ENCODE results near the gene FPR2.
"Not testable (repeated sequence)": the region's sequence is repeated elsewhere in the genome, so short reads cannot be mapped to it uniquely, and the experiment has no call there.

FPR2 gene

DNA sequence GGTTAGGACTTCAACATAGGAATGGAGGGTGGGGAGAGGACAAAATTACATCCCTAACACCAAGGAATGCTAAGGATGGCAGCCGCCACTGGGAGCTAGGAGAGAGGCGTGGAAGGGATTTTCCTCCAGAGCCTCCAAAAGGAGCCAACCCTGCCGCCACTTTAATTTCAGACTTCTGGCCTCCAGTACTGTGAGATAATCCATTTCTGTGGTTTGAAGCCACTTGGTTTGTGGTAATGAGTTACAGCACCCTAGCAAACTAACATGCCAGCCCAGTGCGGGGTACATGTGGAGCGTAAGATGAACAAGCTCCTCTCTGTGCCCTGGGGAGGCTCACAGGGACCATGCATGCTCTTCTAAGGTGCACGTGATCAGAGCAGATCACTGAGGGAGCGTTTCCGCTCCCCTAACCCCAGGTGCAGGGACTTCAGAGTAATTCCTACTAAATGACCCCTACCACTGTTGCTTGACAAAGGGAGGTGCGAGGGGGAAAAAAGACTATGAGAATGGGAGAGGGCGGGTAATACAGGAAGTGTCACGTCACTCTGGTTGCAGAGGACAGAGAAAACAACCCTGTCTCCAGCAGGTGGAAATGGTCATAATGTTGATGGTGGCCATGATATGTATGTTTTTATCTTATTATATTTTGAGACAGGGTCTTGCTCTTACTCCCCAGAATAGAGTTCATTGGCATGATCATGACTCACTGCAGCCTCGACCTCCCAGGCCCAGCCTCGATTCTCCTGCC is 21.3 kb upstream of the FPR2 start:
- no peak for DNase-seq (ENCODE audit: low spot score)

DNA sequence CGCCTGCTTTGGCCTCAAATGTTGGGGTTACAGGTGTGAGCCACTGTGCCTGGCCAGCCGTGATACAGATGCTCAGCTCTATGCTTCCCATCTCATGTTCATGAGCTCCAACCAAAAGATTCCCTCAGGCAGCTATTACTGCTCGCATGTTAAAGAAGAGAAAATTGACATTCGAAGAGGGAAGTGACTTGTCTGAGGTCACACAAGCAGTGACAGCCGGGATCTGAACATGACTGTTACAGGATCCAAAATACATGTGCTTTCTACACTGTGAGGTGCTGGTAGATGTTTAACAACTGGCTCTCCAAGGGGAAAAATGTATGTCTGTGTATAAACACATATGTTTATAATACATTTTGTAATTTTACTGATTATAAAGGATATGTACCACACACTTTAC is 20.6 kb upstream of the FPR2 start:
- DNase-seq (ENCODE audit: low spot score), result no peak

DNA sequence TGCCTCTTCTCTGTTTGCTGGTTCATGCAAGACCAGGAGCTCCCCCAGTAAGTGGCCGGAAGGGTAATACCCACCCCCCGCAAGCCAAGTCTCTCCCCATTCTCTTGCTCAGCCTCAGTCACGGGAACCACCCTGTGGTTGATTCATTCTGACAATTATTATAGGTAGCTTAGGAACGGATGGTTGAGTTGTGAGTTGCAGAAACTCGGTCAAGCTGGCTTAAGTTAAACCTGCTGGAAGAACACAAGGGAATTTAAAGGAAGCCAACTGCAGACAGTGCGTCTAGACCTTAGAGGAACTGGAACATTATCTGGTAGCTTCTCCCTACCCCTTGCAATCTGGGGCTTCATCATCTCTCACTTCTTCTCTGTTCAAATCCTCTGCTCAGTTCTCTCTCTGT is 18.2 kb upstream of the FPR2 start:
- DNase-seq (ENCODE audit: low spot score), result no peak

DNA sequence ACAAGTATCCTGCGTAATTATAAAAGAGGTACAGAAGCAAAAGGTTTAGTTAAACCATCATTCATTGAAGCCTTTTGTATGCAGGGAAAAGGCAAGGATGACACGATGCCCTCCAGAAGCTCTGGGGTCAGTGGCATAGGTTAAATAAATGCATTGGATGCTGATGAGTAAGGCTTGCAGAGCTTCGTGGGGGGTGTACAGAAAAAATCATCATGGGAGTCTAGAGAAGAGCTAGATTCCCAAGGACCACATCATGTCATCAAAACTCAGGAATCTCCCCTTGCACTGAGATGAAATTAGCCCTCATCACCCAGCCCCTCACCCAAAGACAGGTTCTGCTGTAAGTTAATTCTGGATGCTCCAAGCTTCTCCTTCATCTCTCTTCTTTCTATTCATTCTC is 17.6 kb upstream of the FPR2 start:
- no peak for DNase-seq (ENCODE audit: low spot score)

DNA sequence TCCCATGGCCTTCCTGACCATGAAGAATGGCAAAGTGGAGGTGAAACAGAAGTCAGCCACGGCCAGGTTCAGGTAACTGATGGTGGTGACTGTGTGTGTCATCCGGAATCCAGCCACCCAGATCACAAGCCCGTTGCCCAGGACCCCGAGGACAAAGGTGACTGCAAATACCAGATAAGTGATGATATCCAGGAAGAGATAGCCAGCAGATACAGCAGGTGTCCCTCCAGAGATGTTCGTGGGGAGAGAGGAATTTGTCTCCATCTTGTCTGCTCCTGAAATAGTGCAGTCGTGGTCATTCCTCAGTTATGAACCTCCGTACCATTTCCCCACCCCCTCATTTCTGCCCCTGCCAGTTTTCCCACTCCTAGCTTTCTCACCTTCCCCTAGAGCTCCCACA is 14.2 kb upstream of the FPR2 start:
- DNase-seq (ENCODE audit: low spot score), result no peak

DNA sequence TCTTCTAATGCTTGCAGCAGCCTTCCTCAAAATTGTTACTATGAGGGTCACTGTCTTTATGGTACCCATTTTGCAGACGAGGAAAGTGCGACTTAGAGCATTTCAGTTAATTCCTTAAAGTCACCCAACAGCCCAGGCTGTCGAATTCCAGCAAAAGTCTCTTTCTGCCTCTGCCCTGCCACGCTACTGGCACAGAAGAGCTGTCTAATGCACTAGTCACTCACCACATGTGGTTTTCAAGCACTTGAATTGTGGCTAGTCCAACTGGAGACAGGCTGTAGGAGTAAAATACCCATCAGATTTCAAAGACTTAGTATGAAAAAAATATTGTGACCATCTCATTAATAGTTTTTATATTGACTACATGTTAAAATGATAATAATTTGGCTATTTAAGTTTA is 11.0 kb upstream of the FPR2 start:
- no peak for DNase-seq (ENCODE audit: low spot score)

DNA sequence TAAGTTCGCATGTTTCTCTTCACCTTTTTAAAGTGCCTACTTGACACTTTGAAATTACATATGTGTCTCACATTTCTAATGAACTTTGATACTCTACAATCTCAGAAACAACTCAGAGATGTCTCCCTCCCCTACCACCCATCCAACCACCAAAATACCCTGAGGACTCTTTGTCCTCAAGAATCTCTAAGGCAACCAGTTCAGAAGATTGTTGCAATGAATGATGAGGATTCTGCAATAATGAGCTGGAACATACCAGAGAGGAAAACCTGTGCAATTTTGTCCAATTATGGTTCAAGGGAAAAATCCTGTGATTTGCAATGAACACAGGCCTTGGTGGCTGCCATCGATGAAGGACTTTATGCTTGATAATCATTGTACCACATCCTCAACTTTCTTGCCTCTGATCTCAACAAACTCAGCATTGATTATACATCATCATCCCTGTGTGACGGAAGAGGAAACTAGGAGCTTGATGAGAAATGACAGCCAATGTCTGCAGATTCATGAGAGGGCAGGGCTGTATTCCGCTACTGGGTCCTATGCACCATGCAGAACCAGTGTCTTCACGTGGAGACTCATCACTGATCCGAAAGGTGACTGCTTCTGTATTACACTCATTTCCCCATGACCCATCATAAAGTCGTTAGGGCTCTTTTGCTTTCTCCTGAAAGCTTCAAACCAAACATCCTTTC is 10.4 kb upstream of the FPR2 start:
- DNase-seq (ENCODE audit: low spot score), result no peak

DNA sequence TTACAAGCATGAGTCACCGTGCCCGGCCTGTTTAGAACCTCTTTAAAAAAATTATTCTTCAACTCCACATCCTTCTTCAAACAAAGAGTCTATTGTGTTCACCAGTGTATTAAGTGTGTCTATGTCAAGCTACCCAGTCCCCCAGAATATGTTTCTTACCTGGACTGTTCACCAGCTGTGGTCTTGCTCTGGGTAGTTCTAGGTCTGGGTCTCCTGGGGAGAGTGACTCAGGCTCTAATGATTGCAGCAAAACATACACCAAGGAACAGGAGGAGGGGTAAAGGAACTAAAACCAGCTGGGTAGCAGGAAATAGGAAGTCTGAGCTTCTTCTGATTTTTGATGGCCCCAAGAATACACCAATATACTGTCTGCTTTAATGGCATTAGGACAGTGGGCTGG is 9.3 kb upstream of the FPR2 start, which contains the start of gene FPR1:
Gene FPR1, minus strand, starts transcription at position 224 of the 400 bp plus-strand sequence. CDS start 4,884 bp downstream, outside the sequence.
- no peak for DNase-seq (ENCODE audit: low spot score)

DNA sequence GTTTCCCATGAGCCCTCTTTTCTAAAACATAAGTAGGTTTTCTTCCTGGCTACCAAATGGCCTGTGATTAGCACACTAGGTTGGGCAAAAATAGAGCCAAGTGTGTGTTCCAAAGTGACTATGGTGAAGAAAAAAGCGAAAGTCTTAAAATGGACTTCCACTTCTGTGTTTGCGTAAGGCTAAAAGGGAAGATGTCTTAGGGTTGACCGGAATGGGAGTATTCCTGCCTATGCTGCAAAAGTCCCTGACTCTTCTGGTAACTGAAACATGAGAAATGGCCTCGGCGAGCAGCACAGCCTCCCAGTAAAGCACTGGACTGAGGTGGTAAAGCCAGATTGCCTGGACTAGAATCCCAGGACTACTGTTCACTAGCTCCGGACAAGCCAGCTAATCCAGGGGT is 6.9 kb upstream of the FPR2 start:
- no peak for DNase-seq (ENCODE audit: low spot score)

DNA sequence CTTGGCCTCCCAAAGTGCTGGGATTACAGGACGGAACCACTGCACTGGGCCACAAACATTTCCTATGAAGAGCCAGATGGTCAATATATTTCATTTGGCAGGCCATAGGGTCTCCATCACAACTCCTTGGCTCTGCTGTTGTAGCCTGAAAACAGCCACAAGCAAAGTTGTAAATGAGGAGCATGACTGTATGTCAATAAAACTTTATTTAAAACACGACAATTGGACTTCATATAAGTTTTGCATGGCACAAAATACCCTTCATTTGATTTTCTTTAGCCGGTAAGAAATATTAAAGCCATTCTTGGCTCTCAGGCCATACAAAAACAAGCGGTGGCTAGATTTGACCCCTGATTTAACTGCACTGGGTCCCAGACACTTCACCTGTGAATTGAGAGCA is 6.2 kb upstream of the FPR2 start:
- DNase-seq (ENCODE audit: low spot score), result no peak

DNA sequence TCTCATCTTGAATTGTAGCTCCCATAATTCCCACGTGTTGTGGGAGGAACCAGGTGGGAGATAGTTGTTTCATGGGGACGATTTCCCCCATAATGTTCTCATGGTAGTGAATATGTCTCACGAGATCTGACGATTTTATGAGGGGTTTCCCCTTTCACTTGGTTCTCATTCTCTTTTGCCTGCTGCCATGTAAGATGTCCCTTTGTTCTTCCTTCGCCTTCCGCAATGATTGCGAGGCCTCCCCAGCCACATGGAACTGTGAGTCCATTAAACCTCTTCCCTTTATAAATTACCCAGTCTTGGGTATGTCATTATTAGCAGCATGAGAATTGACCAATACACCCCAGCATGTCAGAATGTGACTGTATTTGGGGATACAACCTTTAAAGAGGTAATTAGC is 5.4 kb upstream of the FPR2 start:
- no peak for DNase-seq (ENCODE audit: low spot score)

DNA sequence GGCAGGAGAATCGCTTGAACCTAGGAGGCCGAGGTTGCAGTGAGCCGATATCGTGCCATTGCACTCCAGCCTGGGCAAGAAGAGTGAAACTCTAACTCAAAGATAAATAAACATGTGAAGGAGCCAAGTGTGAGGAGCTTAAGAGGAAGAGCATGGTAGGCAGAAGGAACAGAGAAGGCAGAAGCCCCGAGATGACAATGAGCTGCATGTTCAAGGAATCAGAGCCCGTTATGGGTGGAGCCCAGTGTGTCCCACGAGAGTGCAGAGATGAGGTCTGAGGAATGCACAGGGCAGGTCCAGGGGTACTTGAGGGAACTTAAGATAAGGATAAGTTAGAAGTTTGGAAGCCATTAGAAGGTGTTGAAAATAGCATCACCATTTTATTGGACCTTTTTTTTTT is 716 bp downstream of the FPR2 start:
- no peak for DNase-seq (ENCODE audit: low spot score)

DNA sequence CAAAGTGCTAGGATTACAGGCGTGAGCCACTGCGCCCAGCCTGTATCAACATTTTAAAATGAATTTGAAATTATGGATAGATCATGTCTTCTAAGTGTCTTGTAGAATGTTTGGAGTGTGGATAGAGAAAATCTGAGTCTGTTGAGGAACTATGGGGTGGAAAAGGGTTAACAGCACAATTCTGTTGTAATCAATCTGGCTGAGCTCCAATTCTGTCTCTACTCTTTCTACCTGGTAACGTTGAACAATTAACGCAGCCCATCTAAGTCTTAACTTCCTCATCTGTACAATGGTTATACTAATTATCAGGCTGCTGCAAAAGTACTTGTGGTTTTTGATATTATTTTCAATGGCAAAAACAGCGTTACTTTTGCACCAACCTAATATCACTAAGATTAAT is 4.1 kb downstream of the FPR2 start:
- no peak for DNase-seq (ENCODE audit: low spot score)

DNA sequence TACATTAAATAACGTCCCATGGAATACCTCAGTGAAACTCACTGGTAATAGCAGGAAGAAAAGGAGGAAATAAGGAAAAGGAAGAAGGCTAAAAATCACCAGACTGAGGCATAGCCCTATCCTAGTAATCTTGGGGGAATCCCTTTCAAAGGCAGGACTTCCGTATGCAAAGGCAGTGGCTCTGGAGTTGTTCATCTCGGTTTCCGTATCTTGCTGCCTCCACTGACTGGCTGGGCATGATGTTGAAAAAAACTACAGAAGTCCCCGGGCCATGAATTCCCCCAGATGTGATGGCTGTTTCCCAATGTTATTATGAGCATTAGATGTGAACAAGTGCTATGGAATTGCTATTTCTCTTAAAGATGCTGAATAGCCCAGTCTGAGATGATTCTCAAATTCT is 5.5 kb downstream of the FPR2 start:
- no peak for DNase-seq (ENCODE audit: low spot score)

DNA sequence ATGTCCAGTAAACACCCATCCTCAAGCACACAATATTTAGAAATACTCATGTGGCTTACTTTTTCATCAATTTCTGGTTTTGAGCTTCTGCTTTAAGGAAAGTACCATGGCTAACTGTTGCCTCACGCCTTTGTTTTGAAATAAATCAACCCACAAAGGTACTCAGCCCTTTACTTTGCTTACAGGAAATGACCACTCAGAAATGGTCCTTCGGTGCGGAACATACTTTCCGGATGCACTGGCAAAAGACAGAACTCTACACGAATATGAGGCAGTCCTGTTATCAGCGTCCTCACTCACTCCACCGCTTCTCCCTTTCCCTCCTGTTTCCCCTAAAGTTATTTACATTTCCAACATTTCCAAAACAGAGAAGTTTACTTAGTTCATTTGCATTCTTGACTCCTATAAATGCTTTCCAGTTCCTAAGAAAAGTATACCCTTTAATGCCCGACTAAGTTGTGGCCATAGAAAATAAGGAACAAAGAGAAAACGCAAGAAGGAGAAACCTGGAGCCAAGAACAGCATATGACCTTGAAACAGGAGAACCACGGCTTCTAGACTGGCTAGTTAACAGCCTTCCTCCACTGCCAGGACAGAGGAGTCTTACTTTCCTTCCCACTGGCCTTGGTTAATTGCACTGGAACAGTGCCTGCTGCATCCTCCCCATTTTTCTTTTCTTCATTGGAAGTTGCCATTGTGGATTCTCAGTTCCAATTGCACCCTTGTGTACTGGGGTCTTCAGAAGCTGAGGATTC is 10.6 kb downstream of the FPR2 start:
- no peak for DNase-seq (ENCODE audit: low spot score)

DNA sequence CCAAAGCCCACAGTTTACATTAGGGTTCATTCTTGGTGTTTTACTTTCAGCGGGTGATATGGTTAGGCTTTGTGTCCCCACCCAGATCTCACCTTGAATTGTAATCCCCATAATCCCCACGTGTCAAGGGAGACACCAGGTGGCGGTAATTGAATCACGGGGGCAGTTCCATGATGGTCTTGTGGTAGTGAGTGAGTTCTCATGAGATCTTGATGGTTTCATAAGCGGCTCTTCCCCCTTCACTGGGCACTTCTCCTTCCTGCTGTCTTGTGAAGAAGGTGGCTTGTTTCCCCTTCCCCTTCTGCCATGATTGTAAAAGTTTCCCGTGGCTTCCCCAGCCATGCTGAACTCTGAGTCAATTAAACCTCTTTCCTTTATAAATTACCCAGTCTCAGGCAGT is 12.0 kb downstream of the FPR2 start:
- no peak for DNase-seq (ENCODE audit: low spot score)

DNA sequence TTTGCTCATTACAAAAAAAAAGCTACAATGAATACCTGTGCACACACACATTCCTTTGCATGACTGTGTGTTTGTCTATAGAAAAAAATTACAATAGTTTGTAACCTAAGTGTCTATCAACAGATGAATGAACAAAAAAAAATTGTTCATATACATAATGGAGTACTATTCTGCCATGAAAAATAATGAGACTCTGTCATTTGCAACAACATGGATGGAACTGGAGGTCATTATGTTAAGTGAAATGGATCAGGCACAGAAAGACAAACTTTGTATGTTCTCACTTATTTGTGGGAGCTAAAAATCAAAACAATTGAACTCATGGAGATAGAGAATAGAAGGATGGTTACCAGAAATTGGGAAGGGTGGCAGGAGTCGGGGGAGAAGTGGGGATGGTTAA is 15.6 kb downstream of the FPR2 start:
- not testable (repeated sequence) for DNase-seq (ENCODE audit: low spot score)

DNA sequence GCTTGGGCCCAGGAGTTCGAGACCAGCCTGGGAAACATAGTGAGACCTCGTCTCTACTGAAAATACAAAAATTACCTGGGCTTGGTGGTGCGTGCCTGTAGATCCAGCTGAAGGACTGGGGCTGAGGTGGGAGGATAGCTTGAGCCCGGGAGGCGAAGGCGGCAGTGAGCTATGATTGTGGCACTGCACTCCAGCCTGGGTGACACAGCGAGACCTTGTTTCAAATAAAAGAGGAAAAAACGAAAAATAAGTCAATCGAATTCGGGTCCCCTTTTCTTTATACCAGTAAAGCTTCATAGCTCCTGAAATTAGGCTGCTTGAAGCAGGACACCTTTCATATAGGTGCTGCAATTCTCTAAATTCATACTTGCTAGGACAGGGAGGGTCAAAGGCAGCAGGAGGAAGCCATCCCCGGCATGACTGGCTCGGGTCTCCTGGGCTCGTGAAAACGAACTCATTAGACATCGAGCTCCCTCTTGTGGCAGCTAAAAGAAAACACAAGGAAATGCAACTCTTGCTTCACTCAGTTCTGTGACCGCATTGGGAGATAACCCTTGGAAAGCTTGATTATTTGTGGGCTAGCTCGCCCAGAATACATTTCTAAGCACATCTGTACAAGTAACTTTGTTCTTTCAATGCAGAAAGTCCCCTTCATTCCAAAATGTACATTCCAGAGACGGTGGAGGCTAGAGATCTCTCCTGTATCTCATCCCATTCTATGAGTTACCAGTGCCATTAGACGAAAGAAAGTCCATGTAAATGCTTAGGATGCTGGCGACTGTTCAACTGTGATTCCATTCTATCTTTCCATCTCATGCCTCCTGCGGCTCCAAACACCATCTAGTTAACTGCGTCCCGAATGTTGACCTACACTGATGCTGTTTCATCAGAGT is 16.8 kb downstream of the FPR2 start:
- DNase-seq (ENCODE audit: low spot score), result peak; percentile 40

DNA sequence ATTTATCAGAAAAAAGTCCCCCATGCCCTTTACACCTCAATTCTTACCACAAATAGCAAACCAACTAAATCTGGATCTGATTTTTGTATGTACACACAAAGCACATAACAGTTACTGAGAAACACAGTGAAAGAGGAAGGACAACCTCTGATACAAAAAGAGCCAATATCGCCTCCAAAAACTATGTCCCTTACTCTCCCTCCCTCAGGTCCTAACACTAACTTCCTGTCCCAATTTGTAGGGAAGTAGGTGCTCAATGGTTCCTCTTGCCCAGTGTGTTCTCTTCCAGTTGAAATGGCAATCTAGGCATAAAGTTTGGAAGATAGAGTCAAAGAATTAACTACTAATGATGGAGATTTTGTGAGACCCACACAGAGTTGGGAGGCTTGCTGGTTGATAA is 18.2 kb downstream of the FPR2 start:
- no peak for DNase-seq (ENCODE audit: low spot score)

DNA sequence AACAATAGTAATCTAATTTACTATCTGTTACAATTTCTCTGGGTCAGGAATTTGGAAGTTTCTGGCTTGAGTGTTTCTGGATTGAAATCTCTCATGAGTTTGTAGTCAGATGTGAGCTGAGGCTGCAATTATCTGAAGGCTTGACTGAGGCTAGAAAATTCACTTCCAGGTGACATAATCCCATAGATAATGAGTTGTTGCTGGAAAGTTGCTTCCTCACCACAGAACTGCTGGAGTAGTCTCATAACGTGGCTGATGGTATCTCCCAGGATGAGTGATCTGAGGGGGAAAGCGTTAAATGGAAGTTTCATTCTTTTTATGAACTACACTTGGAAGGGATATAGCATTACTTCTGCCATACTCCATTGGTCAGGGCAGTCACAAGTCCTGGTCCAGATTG is 18.7 kb downstream of the FPR2 start:
- no peak for DNase-seq (ENCODE audit: low spot score)

DNA sequence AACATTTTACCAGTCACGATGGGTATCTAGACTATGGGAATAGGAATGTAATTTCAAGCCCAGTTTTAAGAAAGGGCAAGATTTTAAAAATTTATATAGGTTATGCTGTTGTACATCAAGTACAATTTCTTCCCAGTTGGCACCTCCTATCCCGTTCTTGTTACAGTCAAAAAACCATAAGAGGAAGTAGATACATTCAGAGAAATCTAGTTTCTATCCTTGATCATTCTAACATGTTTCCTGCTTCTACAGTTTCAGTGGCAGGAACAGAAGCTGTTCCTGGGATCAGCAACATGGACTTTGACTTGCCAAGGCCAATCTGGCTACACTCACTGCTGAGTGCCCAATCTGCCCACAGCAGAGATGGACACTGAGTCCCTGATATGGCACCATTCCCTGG is 19.3 kb downstream of the FPR2 start:
- no peak for DNase-seq (ENCODE audit: low spot score)

DNA sequence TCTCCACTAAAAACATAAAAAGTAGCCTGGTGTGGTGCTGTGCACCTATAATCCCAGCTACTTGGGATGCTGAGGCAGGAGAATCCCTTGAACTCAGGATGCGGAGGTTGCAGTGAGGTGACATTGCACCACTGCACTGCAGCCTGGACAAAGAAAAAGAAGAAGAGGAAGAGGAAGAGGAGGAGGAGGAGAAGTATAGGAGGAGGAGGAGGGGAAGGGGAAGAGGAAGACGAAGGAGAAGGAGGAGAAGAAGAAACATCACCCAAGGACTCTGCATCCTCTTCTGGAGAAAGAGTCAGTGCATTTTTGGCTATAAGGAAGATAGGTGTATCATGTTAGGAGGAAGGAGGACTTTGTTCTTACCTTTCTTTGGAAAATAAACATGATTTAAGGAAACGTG is 21.0 kb downstream of the FPR2 start:
- no peak for DNase-seq (ENCODE audit: low spot score)
